ENCODE measurements around the gene DENND4A.
A peak's percentile ranks its signal among the peaks of the same experiment; 100 is the strongest.

DENND4A gene

DNA sequence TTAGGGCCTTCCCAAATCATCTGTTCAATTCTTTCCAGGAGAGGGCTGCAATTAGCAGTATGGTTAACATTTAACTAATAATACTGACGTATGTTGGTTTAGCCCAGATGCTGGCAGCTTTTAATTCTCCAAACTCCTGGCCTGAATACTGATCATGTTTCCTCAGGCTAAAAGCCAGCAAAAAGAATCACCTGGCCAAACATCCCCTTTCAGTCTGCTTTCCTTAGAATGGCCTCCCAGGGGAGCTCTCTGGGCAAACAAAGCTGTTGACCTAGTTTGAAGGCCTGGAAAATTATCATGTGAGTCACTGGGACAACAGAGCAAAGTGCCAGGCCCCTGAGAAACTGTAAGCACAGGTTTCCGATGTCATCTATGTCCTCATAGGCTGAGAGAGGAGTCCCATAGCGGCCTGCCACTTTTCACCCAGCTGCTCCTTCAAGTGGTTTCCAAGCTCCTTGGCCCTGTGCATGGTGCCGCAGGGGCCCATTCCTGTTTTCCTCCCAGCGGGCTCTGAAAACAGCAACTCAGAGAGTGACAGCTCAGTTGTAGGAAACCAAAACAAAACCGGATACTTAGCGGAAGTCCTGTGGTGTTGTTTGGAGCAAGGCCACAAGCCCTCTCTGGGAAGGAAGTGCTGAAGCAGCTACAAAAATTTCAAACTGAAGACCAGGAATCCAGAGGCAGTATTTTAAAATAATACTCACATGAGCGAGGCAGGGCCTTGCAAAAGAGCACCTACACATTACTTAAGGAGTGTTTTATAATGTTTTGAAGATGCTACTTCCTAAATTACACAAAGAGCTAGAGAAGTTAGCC is 40.7 kb upstream of the DENND4A start:
- H3K27me3 ChIP-seq (ENCODE audit: low read length): no peaks in the 10 kb centered on the region
- no peaks in the 10 kb centered on the region for H3K36me3 ChIP-seq (ENCODE audit: low read length)
- H3K9me2 ChIP-seq (replicated peaks; ENCODE audit: insufficient read depth, low read length): no peaks in the 10 kb centered on the region
- peak overlapping the region; percentile 39 for H3K4me2 ChIP-seq (ENCODE audit: low read depth, low read length, poor library complexity, severe bottlenecking)
- H3F3A ChIP-seq (ENCODE audit: insufficient read depth): peaks cover 9% of the 10 kb centered on the region; the same call in 1 of the 2 replicates
- H3K79me2 ChIP-seq (ENCODE audit: insufficient read depth, low read length): no peaks in the 10 kb centered on the region
- H3K4me3 ChIP-seq (ENCODE audit: insufficient read depth, low read length, poor library complexity, severe bottlenecking): no peak overlapping the region
- no peaks in the 10 kb centered on the region for H4K20me1 ChIP-seq (ENCODE audit: low read depth, low read length)
- peak overlapping the region; percentile 78 for H2AFZ ChIP-seq (ENCODE audit: low read depth, low read length, severe bottlenecking)
- H3K9me3 ChIP-seq (ENCODE audit: insufficient read depth, low read length): no peaks in the 10 kb centered on the region
- peak overlapping the region; percentile 48 for H3K27ac ChIP-seq (ENCODE audit: low read depth, low read length)
- H3K9ac ChIP-seq (ENCODE audit: low read length): peak overlapping the region; percentile 37; the same call in 1 of the 2 replicates
- TF ChIP-seq, protein P1, sequence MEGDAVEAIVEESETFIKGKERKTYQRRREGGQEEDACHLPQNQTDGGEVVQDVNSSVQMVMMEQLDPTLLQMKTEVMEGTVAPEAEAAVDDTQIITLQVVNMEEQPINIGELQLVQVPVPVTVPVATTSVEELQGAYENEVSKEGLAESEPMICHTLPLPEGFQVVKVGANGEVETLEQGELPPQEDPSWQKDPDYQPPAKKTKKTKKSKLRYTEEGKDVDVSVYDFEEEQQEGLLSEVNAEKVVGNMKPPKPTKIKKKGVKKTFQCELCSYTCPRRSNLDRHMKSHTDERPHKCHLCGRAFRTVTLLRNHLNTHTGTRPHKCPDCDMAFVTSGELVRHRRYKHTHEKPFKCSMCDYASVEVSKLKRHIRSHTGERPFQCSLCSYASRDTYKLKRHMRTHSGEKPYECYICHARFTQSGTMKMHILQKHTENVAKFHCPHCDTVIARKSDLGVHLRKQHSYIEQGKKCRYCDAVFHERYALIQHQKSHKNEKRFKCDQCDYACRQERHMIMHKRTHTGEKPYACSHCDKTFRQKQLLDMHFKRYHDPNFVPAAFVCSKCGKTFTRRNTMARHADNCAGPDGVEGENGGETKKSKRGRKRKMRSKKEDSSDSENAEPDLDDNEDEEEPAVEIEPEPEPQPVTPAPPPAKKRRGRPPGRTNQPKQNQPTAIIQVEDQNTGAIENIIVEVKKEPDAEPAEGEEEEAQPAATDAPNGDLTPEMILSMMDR (IDR thresholded peaks at IDR 0.05; ENCODE audit: insufficient read depth, low read length, poor library complexity, severe bottlenecking): no peak
- TF ChIP-seq EZH2phosphoT487 (conservative IDR thresholded peaks at IDR 0.05; ENCODE audit: low read length): no peak

DNA sequence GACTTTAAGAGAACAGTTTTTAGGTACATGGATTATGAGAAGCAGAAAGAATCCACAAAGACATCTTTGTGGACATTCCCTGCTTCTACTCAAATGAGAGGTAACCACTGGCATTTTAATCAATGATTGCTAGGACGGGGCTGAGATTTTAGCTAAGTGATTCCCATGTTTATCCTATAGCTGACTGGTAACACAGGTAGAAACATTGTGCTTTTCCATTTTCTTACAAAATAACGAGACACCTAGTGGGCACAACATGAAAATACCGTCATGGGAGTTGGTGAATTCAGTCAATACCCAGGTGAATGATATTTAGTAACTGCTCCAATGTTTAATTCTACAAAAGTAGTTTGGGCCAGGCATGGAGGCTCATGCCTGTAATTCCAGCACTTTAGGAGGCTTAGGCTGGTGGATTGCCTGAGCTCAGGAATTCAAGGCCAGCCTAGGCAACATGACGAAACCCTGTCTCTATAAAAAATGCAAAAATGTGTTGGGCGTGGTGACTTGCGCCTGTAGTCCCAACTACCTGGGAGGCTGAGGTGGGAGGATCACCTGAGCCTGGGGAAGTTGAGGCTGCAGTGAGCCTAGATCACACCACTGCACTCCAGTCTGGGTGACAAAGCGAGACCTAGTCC is 37.2 kb upstream of the DENND4A start:
- Histone ChIP-seq H3K36me3 (ENCODE audit: low read length) (no peaks in the 10 kb centered on the region), H3K4me2 (ENCODE audit: low read depth, low read length, poor library complexity, severe bottlenecking) (peak overlapping the region; percentile 41), H3K9me2 (replicated peaks; ENCODE audit: insufficient read depth, low read length) (no peaks in the 10 kb centered on the region), H3K9me3 (ENCODE audit: insufficient read depth, low read length) (no peaks in the 10 kb centered on the region), H3K9ac (ENCODE audit: low read length) (peak overlapping the region; percentile 15; the same call in 1 of the 2 replicates), H3K4me3 (ENCODE audit: insufficient read depth, low read length, poor library complexity, severe bottlenecking) (no peak overlapping the region), H3F3A (ENCODE audit: insufficient read depth) (peaks cover 32% of the 10 kb centered on the region), H4K20me1 (ENCODE audit: low read depth, low read length) (no peaks in the 10 kb centered on the region), H3K27ac (ENCODE audit: low read depth, low read length) (peak overlapping the region; percentile 78), H3K27me3 (ENCODE audit: low read length) (no peaks in the 10 kb centered on the region), H3K79me2 (ENCODE audit: insufficient read depth, low read length) (no peaks in the 10 kb centered on the region), H2AFZ (ENCODE audit: low read depth, low read length, severe bottlenecking) (peak overlapping the region; percentile 3)
- no peak for TF ChIP-seq EZH2phosphoT487 (conservative IDR thresholded peaks at IDR 0.05; ENCODE audit: low read length)
- TF ChIP-seq, protein P1 (IDR thresholded peaks at IDR 0.05; ENCODE audit: insufficient read depth, low read length, poor library complexity, severe bottlenecking): peak; percentile 67

DNA sequence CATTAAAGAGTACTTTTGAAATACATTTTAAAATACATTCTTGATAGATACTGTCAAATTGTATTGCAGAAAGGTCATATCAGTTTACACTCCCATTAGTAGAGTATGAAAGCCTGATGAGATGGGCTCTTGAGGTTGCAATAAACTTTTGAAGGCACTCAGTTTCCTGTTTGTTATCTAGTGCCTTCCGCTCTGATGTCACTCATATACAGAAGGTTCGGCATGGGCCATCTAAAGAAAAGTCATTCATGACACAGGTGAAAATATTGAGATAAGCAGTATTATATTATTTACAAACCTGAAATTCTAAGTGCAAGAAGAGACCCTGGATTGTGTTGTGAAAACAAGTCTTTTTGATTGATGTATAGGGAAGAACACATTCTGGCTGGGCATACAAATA is 36.5 kb upstream of the DENND4A start:
- Histone ChIP-seq H3K4me2 (ENCODE audit: low read depth, low read length, poor library complexity, severe bottlenecking) (peak overlapping the region; percentile 41), H3K27ac (ENCODE audit: low read depth, low read length) (peak overlapping the region; percentile 78), H3K4me3 (ENCODE audit: insufficient read depth, low read length, poor library complexity, severe bottlenecking) (no peak overlapping the region), H3K27me3 (ENCODE audit: low read length) (no peaks in the 10 kb centered on the region), H3F3A (ENCODE audit: insufficient read depth) (peaks cover 38% of the 10 kb centered on the region), H4K20me1 (ENCODE audit: low read depth, low read length) (no peaks in the 10 kb centered on the region), H3K9me3 (ENCODE audit: insufficient read depth, low read length) (no peaks in the 10 kb centered on the region), H3K79me2 (ENCODE audit: insufficient read depth, low read length) (no peaks in the 10 kb centered on the region), H3K36me3 (ENCODE audit: low read length) (no peaks in the 10 kb centered on the region), H3K9ac (ENCODE audit: low read length) (peak overlapping the region; percentile 15; the same call in 1 of the 2 replicates), H2AFZ (ENCODE audit: low read depth, low read length, severe bottlenecking) (peak overlapping the region; percentile 3), H3K9me2 (replicated peaks; ENCODE audit: insufficient read depth, low read length) (no peaks in the 10 kb centered on the region)
- TF ChIP-seq, protein P1 (IDR thresholded peaks at IDR 0.05; ENCODE audit: insufficient read depth, low read length, poor library complexity, severe bottlenecking): no peak
- no peak for TF ChIP-seq EZH2phosphoT487 (conservative IDR thresholded peaks at IDR 0.05; ENCODE audit: low read length)
